PFSK-1 (cell line): ENCODE results near the gene ACTRT3.

Experiments used
- POLR2AphosphoS5 ChIP-seq: IDR thresholded peaks from 2 replicates; pipeline ENCODE4 v1.6.1; 2012; ENCODE audit warnings: low read depth, mild to moderate bottlenecking, control low read depth, low read length, moderate library complexity
- TAF1 ChIP-seq: IDR thresholded peaks from 2 replicates; pipeline ENCODE4 v1.6.1; 2012; ENCODE audit warnings: low read length, control low read depth, borderline replicate concordance; ENCODE audit not compliant: insufficient read depth

DNA sequence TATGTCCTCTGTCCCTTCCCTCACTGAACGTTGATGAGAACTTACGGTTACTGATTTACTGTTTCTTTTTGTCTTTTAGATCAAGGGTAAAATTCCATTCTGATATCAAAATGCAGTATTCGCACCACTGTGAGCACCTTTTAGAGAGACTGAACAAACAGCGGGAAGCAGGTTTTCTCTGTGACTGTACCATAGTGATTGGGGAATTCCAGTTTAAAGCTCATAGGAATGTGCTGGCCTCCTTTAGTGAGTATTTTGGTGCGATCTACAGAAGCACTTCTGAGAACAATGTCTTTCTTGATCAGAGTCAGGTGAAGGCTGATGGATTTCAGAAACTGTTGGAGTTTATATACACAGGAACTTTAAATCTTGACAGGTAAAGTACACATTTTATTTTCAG is 4.8 kb upstream of the ACTRT3 start:
- TF ChIP-seq POLR2AphosphoS5 (no peak), TAF1 (no peak)
